Activated CD8-positive, alpha-beta T cell treated with anti-CD3 and anti-CD28 coated beads for 36 hours (primary cell): ENCODE measurements around the gene MCF2. TPM values are rescaled to one million over a fixed set of nuclear protein-coding genes. Genes with fewer than 3 reads are reported as not detected.

Source experiments
- ATAC-seq: fragments of 200-7000 bp; cut with Tn5 transposase; one replicate; pipeline ENCODE4 v1.10.0; 2021; ENCODE audit warnings: mild to moderate bottlenecking, moderate library complexity
- CTCF ChIA-PET: fragments of 350-600 bp; sonication (Branson Sonifier 250); formaldehyde crosslinking; loops from one replicate; lab custom pipeline; 2021; ENCODE audit warnings: antibody characterized with exemption; lab: Charles Lee
- POLR2A ChIA-PET: fragments of 350-600 bp; sonication (Branson Sonifier 250); formaldehyde crosslinking; loops from one replicate; lab custom pipeline; 2021; ENCODE audit warnings: antibody characterized with exemption; lab: Charles Lee
- DNase-seq: peaks from one replicate; pipeline ENCODE4 v3.0.0-alpha.2; 2020
- H3K27ac Mint-ChIP-seq: one replicate; pipeline ENCODE4 v1.8.0; 2021; ENCODE audit warnings: mild to moderate bottlenecking, mixed read lengths
- H3K27me3 Mint-ChIP-seq: one replicate; pipeline ENCODE4 v1.8.0; 2021; ENCODE audit warnings: mixed read lengths
- H3K36me3 Mint-ChIP-seq: one replicate; pipeline ENCODE4 v1.8.0; 2021; ENCODE audit warnings: low read depth, mixed read lengths
- H3K4me1 Mint-ChIP-seq: one replicate; pipeline ENCODE4 v1.8.0; 2021; ENCODE audit warnings: low read depth, mixed read lengths
- H3K4me3 Mint-ChIP-seq: one replicate; pipeline ENCODE4 v1.8.0; 2021; ENCODE audit warnings: mild to moderate bottlenecking, moderate library complexity, mixed read lengths
- H3K9me3 Mint-ChIP-seq: one replicate; pipeline ENCODE4 v1.8.0; 2021; ENCODE audit warnings: mixed read lengths
- CTCF ChIP-seq: fragments of 200-600 bp; IDR thresholded peaks from one replicate; pipeline ENCODE4 v1.8.0; 2022; ENCODE audit warnings: antibody characterized with exemption, mild to moderate bottlenecking
- intact Hi-C: fragments of 100-400 bp; cut with micrococcal nuclease; formaldehyde crosslinking; loops from one replicate; pipeline ENCODE4 v1.10.0; 2022
- total RNA-seq, 2 experiments: library from RNA; stranded (reverse); gene quantifications; one replicate each; pipeline ENCODE4 v1.2.3, GENCODE V29; 2021

MCF2 gene
- total RNA-seq, 2 experiments from 2014 or later = 0.56 to 0.59 TPM

GRCh38 chrX:139720979-139721378 lies 13.0 kb upstream of the MCF2 start:
- DNase-seq = no peak
- Mint-ChIP-seq H3K27me3 (no peaks in the 10 kb centered on the region), H3K4me1 (peaks cover 6% of the 10 kb centered on the region), H3K27ac (no peak overlapping the region), H3K9me3 (no peaks in the 10 kb centered on the region), H3K36me3 (peaks cover 5% of the 10 kb centered on the region), H3K4me3 (no peak overlapping the region)
- intact Hi-C loops = no loop called here
- no peak for TF ChIP-seq CTCF
- ATAC-seq = no peak
- ChIA-PET CTCF (no interaction called here), POLR2A (no interaction called here)

- no peak overlapping the region for H3K4me3 Mint-ChIP-seq
- no peak for ATAC-seq
- no peak for TF ChIP-seq CTCF
- intact Hi-C loops = no loop called here
- H3K27me3 Mint-ChIP-seq = no peaks in the 10 kb centered on the region
- no peaks in the 10 kb centered on the region for H3K9me3 Mint-ChIP-seq
- no peak for DNase-seq
- ChIA-PET CTCF (no interaction called here), POLR2A (no interaction called here)
- H3K36me3 Mint-ChIP-seq = peaks cover 5% of the 10 kb centered on the region
- H3K4me1 Mint-ChIP-seq = no peaks in the 10 kb centered on the region
- H3K27ac Mint-ChIP-seq = no peak overlapping the region
These were observed 12.2 kb upstream of the MCF2 start for GRCh38 chrX:139720136-139720535.

- POLR2A ChIA-PET = no interaction called here
- Mint-ChIP-seq H3K4me3 (no peak overlapping the region), H3K9me3 (peaks cover 2% of the 10 kb centered on the region), H3K36me3 (peaks cover 3% of the 10 kb centered on the region), H3K27me3 (no peaks in the 10 kb centered on the region), H3K4me1 (no peaks in the 10 kb centered on the region), H3K27ac (no peak overlapping the region)
- CTCF ChIA-PET = no interaction called here
- TF ChIP-seq CTCF = no peak
- ATAC-seq (no peak), DNase-seq (no peak)
- intact Hi-C loops = no loop called here
These were observed 5.3 kb downstream of the MCF2 start for GRCh38 chrX:139702658-139703057.

- intact Hi-C loops = no loop called here
- ChIA-PET CTCF (no interaction called here), POLR2A (no interaction called here)
- H3K4me1 Mint-ChIP-seq = no peaks in the 10 kb centered on the region
- no peak for TF ChIP-seq CTCF
- H3K9me3 Mint-ChIP-seq = no peaks in the 10 kb centered on the region
- no peak for DNase-seq
- H3K27ac Mint-ChIP-seq = no peak overlapping the region
- H3K4me3 Mint-ChIP-seq = no peak overlapping the region
- peaks cover 9% of the 10 kb centered on the region for H3K27me3 Mint-ChIP-seq
- no peaks in the 10 kb centered on the region for H3K36me3 Mint-ChIP-seq
- no peak for ATAC-seq
These were observed 15.1 kb downstream of the MCF2 start for GRCh38 chrX:139692908-139693307.

- Mint-ChIP-seq H3K4me3 (no peak overlapping the region), H3K9me3 (no peaks in the 10 kb centered on the region), H3K36me3 (no peaks in the 10 kb centered on the region), H3K4me1 (no peaks in the 10 kb centered on the region), H3K27me3 (peaks cover 9% of the 10 kb centered on the region), H3K27ac (no peak overlapping the region)
- no peak for TF ChIP-seq CTCF
- ChIA-PET POLR2A (no interaction called here), CTCF (no interaction called here)
- no peak for ATAC-seq
- intact Hi-C loops = no loop called here
- DNase-seq = no peak
These were observed 15.5 kb downstream of the MCF2 start for GRCh38 chrX:139692506-139692849.
